ENCODE data around the gene DDX5. TPM values are rescaled to one million over a fixed set of nuclear protein-coding genes. Genes with fewer than 3 reads are reported as not detected.

Gene DDX5
- total RNA-seq, 1 experiment from 2014 or later = 869 TPM

GRCh38 chr17:64527914-64528313 lies 21.8 kb upstream of the DDX5 start:
- Histone ChIP-seq H2BK120ac (ENCODE audit: low read depth, low read length, poor library complexity, severe bottlenecking) (no peak overlapping the region), H4K91ac (ENCODE audit: insufficient read length, low read depth, low read length) (no peak overlapping the region), H3K9ac (ENCODE audit: extremely low read depth, insufficient read length, low read length) (no peak overlapping the region), H3K9me3 (ENCODE audit: control insufficient read depth, low read depth, low read length) (no peaks in the 10 kb centered on the region), H2BK20ac (ENCODE audit: low read depth, low read length, poor library complexity, severe bottlenecking) (no peak overlapping the region), H3K23ac (ENCODE audit: insufficient read length, low read depth, low read length) (no peak overlapping the region), H2BK5ac (ENCODE audit: insufficient read length, low read length) (no peak overlapping the region), H3K56ac (ENCODE audit: insufficient read length, low read depth, low read length) (no peak overlapping the region), H3K4ac (ENCODE audit: low read depth, low read length) (no peak overlapping the region), H3K14ac (ENCODE audit: insufficient read depth, low read length) (no peak overlapping the region), H2AFZ (ENCODE audit: low read length) (no peak overlapping the region), H4K8ac (replicated peaks; ENCODE audit: insufficient read length, low read depth, low read length) (no peak overlapping the region), H3K79me1 (ENCODE audit: insufficient read depth, low read depth, low read length, poor library complexity, severe bottlenecking) (no peaks in the 10 kb centered on the region), H3K4me2 (ENCODE audit: insufficient read depth, insufficient read length, low read length) (no peak overlapping the region), H3K27ac (ENCODE audit: insufficient read length, low read depth, low read length) (no peak overlapping the region), H3K79me2 (ENCODE audit: insufficient read depth, low read length) (no peaks in the 10 kb centered on the region), H3K27me3 (ENCODE audit: insufficient read depth, low read length) (no peaks in the 10 kb centered on the region), H3K4me1 (ENCODE audit: insufficient read depth, low read length) (no peaks in the 10 kb centered on the region), H2AK5ac (ENCODE audit: insufficient read length, low read length) (no peak overlapping the region), H3K18ac (ENCODE audit: insufficient read length, low read depth, low read length) (no peak overlapping the region), H4K20me1 (ENCODE audit: control insufficient read depth, insufficient read depth, insufficient read length) (no peaks in the 10 kb centered on the region), H4K5ac (ENCODE audit: insufficient read length, low read depth, low read length) (no peak overlapping the region), H3K23me2 (ENCODE audit: insufficient read length, low read depth, low read length, poor library complexity, severe bottlenecking) (no peaks in the 10 kb centered on the region), H2BK15ac (ENCODE audit: low read depth, low read length) (no peak overlapping the region), H2BK12ac (ENCODE audit: insufficient read length, low read depth, low read length) (no peak overlapping the region), H3T11ph (ENCODE audit: low read length) (no peak overlapping the region)
- WGBS (ENCODE audit: extremely low coverage, insufficient read length, low lambda C conversion rate) = no CpG with 5 or more reads among the region's 2 CpGs
- H3K36me3 Mint-ChIP-seq (ENCODE audit: insufficient read depth in 1 of 3, low read depth in 3 of 3) = peaks cover 52 to 91% (median 86%) of the 10 kb centered on the region in 3 experiments
- no peak overlapping the region for H3K4me3 Mint-ChIP-seq
- H3K27me3 Mint-ChIP-seq (ENCODE audit: low read depth) = no peaks in the 10 kb centered on the region
- DNase-seq = no peak
- H3K27ac Mint-ChIP-seq = no peak overlapping the region
- H3K4me1 Mint-ChIP-seq = no peaks in the 10 kb centered on the region
- TF ChIP-seq, protein P1, sequence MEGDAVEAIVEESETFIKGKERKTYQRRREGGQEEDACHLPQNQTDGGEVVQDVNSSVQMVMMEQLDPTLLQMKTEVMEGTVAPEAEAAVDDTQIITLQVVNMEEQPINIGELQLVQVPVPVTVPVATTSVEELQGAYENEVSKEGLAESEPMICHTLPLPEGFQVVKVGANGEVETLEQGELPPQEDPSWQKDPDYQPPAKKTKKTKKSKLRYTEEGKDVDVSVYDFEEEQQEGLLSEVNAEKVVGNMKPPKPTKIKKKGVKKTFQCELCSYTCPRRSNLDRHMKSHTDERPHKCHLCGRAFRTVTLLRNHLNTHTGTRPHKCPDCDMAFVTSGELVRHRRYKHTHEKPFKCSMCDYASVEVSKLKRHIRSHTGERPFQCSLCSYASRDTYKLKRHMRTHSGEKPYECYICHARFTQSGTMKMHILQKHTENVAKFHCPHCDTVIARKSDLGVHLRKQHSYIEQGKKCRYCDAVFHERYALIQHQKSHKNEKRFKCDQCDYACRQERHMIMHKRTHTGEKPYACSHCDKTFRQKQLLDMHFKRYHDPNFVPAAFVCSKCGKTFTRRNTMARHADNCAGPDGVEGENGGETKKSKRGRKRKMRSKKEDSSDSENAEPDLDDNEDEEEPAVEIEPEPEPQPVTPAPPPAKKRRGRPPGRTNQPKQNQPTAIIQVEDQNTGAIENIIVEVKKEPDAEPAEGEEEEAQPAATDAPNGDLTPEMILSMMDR (conservative IDR thresholded peaks at IDR 0.05) = no peak
- no peaks in the 10 kb centered on the region for H3K9me3 Mint-ChIP-seq
